ENCODE data around the gene GTF3C5. TPM values are rescaled to one million over a fixed set of nuclear protein-coding genes. Genes with fewer than 3 reads are reported as not detected.

The GTF3C5 gene
- total RNA-seq, 1 donor from 2014 or later: 85.4 TPM

GRCh38 chr9:133098871-133099270 is 68.1 kb downstream of the GTF3C5 start:
- intact Hi-C loops (cut with micrococcal nuclease): no loop called here
- no peak for DNase-seq
- H3K9me3 Mint-ChIP-seq: peaks cover 10% of the 10 kb centered on the region
- no peak overlapping the region for H3K4me3 Mint-ChIP-seq
- no peaks in the 10 kb centered on the region for H3K27me3 Mint-ChIP-seq
- peaks cover 64% of the 10 kb centered on the region for H3K36me3 Mint-ChIP-seq (ENCODE audit: low read depth)
- no peak overlapping the region for H3K27ac Mint-ChIP-seq
- H3K4me1 Mint-ChIP-seq: no peaks in the 10 kb centered on the region

DNA sequence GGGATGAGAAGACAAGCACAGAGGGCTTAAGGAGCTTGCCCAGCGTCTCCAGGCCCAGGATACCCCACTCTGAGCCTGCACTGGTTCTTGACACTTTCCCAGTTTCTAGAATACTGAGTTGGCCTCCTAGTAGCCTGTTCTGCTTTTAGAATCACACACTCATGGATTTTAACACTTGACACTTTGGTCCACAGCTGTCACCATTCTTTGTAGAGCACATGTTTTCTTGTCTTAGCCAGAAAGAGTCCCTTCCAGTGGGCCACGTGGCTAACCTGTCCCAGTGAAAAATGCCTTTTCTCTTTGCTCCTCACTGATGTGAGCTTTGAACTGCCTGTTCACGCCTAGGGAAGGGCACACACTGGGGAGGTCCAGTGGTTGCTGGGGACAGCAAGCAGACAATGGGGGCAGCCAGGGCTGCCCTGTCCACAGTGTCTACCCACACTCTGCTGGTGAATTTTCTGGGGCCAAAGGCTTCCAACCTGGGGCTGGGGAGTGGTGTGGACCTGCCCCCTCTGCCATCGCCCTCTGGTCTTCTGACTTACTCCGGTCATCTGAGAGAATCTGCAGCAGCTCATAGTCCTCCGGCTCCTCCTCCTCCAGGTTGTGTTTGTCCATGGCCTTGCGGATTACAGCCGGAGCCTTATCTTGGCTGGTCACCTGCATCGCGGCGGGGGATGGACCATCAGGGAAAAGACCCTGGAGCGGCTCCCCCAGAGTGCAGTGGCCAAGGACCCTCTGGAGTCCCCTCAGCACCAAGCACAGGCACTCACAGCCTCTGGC is 69.1 kb downstream of the GTF3C5 start:
- Mint-ChIP-seq H3K4me3 (no peak overlapping the region), H3K36me3 (ENCODE audit: low read depth) (peaks cover 73% of the 10 kb centered on the region), H3K27ac (no peak overlapping the region), H3K27me3 (no peaks in the 10 kb centered on the region), H3K4me1 (no peaks in the 10 kb centered on the region), H3K9me3 (peaks cover 10% of the 10 kb centered on the region)
- no peak for DNase-seq
- intact Hi-C loops (cut with micrococcal nuclease): no loop called here

GRCh38 chr9:133100506-133101355 is 69.9 kb downstream of the GTF3C5 start:
- Mint-ChIP-seq H3K9me3 (peaks cover 10% of the 10 kb centered on the region), H3K36me3 (ENCODE audit: low read depth) (peaks cover 72% of the 10 kb centered on the region)

GRCh38 chr9:133101356-133102189 is 70.8 kb downstream of the GTF3C5 start:
- peak overlapping the region; percentile 34 for H3K27ac Mint-ChIP-seq
- H3K4me3 Mint-ChIP-seq: no peak overlapping the region
- H3K4me1 Mint-ChIP-seq: peaks cover 3% of the 10 kb centered on the region
- intact Hi-C loops (cut with micrococcal nuclease): no loop called here
- H3K9me3 Mint-ChIP-seq: peaks cover 1% of the 10 kb centered on the region
- no peak for DNase-seq
- peaks cover 67% of the 10 kb centered on the region for H3K36me3 Mint-ChIP-seq (ENCODE audit: low read depth)
- H3K27me3 Mint-ChIP-seq: no peaks in the 10 kb centered on the region

More at GRCh38 chr9:133100506-133101355, 69.9 kb downstream of the GTF3C5 start:
- H3K27me3 Mint-ChIP-seq: no peaks in the 10 kb centered on the region
- no peak for DNase-seq
- H3K27ac Mint-ChIP-seq: no peak overlapping the region
- H3K4me3 Mint-ChIP-seq: no peak overlapping the region
- H3K4me1 Mint-ChIP-seq: no peaks in the 10 kb centered on the region
- intact Hi-C loops (cut with micrococcal nuclease): no loop called here

DNA sequence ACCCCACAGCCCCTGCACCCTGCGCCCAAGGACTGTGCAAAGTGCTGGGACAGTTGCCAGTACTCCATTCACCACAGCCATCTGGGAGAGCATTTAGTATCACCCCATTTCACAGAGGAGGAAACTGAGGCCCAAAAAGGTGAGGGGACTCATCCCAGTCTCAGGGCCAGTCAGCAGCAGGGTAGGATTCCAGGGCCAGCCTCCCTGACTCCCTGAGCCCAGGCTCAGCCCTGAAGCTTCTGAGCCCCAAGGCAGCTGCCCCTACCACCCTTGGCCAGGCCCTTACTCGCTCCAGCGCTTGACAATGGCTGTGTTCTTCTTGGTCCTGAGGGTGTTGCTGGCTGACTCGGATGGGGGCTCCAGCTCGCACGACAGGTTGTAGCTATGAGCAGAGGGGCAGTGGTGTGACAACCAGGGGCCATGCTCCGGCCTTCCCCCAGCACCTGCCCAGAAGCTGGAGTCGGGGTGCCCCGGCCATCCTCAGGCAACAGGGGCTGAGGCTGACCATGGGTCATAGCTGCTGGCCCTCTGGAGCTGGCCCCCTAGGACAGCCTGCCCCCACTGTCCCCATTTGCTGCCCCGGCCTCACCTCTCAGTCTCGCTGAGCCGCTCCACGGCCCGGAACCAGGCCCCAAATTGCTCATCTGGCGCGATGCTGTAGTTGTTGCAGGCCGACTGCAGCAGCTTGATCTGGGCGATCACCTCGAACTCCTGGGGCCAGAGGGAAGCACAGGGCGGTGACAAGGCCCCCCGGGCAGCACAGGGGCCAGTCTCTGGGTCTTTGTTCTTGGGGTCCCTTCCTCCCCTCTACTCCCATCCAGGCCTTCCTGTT is 71.6 kb downstream of the GTF3C5 start:
- intact Hi-C loops (cut with micrococcal nuclease): loop anchor here (1.0 kb wide), 1 partner anchor 42 kb away; no protein-coding TSS in a partner anchor
- no peaks in the 10 kb centered on the region for H3K9me3 Mint-ChIP-seq
- H3K27me3 Mint-ChIP-seq: no peaks in the 10 kb centered on the region
- H3K4me1 Mint-ChIP-seq: peaks cover 3% of the 10 kb centered on the region
- DNase-seq: no peak
- H3K4me3 Mint-ChIP-seq: no peak overlapping the region
- peaks cover 62% of the 10 kb centered on the region for H3K36me3 Mint-ChIP-seq (ENCODE audit: low read depth)
- no peak overlapping the region for H3K27ac Mint-ChIP-seq

DNA sequence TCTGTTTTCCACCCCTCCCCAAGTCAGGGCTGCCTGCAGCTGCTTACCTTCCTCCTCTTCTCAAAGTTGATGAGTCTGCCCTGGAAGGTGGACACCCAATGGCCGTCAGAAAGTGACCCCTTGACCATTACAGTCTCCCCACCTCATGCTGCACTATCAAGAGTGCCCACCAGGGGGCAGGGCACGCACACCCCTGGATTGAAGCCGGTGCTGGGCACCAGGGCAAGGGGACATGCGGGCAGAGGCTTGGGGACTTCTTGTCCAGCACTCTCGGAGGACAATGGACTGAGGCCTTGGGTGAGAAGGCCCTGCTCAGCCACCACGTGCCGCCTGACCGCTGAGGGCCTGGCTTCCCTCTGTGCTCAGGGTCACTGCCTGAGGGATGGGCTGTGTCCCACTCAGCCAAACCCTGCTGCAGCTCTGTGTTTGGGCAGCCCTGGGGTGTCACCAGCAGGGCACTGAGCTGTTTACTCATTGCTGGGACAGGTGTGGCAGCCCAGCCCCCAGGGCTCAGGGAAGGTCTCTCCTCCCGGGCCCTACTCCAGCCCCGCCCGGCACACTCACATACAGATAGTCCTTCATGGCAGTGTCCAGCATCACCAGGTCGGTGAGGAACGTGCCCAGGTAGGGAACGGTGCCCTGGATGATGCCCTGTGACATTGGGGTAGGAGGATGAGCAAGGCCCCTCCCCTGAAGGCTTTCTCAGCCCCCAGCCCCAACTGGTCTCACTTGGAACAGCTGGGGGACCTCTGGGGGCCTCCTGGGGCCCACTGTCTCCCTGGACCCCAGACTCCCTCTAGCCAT is 72.6 kb downstream of the GTF3C5 start:
- Mint-ChIP-seq H3K27me3 (no peaks in the 10 kb centered on the region), H3K4me1 (peaks cover 3% of the 10 kb centered on the region), H3K9me3 (no peaks in the 10 kb centered on the region), H3K27ac (no peak overlapping the region), H3K4me3 (no peak overlapping the region), H3K36me3 (ENCODE audit: low read depth) (peaks cover 56% of the 10 kb centered on the region)
- peak; percentile 88 for DNase-seq
- intact Hi-C loops (cut with micrococcal nuclease): loop anchor here (1.0 kb wide), 1 partner anchor 41 kb away; no protein-coding TSS in a partner anchor

GRCh38 chr9:133103987-133104505 is 73.2 kb downstream of the GTF3C5 start:
- H3K9me3 Mint-ChIP-seq: no peaks in the 10 kb centered on the region
- H3K4me1 Mint-ChIP-seq: peaks cover 3% of the 10 kb centered on the region
- no peak for DNase-seq
- intact Hi-C loops (cut with micrococcal nuclease): loop anchor here (1.0 kb wide), 1 partner anchor 40 kb away; no protein-coding TSS in a partner anchor
- no peak overlapping the region for H3K27ac Mint-ChIP-seq
- no peak overlapping the region for H3K4me3 Mint-ChIP-seq
- H3K27me3 Mint-ChIP-seq: no peaks in the 10 kb centered on the region
- peaks cover 50% of the 10 kb centered on the region for H3K36me3 Mint-ChIP-seq (ENCODE audit: low read depth)

- Mint-ChIP-seq H3K4me3 (no peak overlapping the region), H3K36me3 (ENCODE audit: low read depth) (peaks cover 48% of the 10 kb centered on the region), H3K9me3 (no peaks in the 10 kb centered on the region), H3K27me3 (no peaks in the 10 kb centered on the region), H3K4me1 (peaks cover 3% of the 10 kb centered on the region), H3K27ac (no peak overlapping the region)
- intact Hi-C loops (cut with micrococcal nuclease): no loop called here
- no peak for DNase-seq
Observed at GRCh38 chr9:133104718-133105460, 74.1 kb downstream of the GTF3C5 start.

DNA sequence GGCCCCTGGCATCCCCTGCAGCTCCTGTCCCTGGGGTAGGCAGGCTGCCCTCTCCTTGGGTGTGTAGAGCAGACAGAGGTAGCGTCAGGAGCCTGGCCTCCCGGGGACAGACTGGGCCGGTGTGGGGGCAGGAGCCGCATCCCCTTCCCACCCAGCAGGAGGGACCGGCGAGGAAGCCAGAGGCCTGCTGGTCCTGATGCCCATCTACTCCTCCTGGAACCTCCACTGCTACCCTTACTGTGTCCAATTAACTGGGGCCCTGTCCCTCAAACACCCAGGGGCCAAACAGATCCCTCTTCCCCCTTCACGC is 74.6 kb downstream of the GTF3C5 start:
- no peak for DNase-seq
- no peak overlapping the region for H3K4me3 Mint-ChIP-seq
- H3K9me3 Mint-ChIP-seq: no peaks in the 10 kb centered on the region
- no peak overlapping the region for H3K27ac Mint-ChIP-seq
- H3K27me3 Mint-ChIP-seq: no peaks in the 10 kb centered on the region
- peaks cover 49% of the 10 kb centered on the region for H3K36me3 Mint-ChIP-seq (ENCODE audit: low read depth)
- intact Hi-C loops (cut with micrococcal nuclease): no loop called here
- H3K4me1 Mint-ChIP-seq: peaks cover 7% of the 10 kb centered on the region

- Mint-ChIP-seq H3K36me3 (ENCODE audit: low read depth) (peaks cover 42% of the 10 kb centered on the region), H3K27ac (no peak overlapping the region), H3K4me3 (no peak overlapping the region), H3K9me3 (no peaks in the 10 kb centered on the region), H3K4me1 (peaks cover 7% of the 10 kb centered on the region), H3K27me3 (no peaks in the 10 kb centered on the region)
- intact Hi-C loops (cut with micrococcal nuclease): no loop called here
- no peak for DNase-seq
Observed at GRCh38 chr9:133106511-133107244, 75.9 kb downstream of the GTF3C5 start.

GRCh38 chr9:133107245-133107722 is 76.5 kb downstream of the GTF3C5 start:
- peaks cover 40% of the 10 kb centered on the region for H3K36me3 Mint-ChIP-seq (ENCODE audit: low read depth)

More at GRCh38 chr9:133107245-133107722, 76.5 kb downstream of the GTF3C5 start:
- Mint-ChIP-seq H3K27ac (no peak overlapping the region), H3K4me3 (no peak overlapping the region), H3K27me3 (no peaks in the 10 kb centered on the region), H3K9me3 (no peaks in the 10 kb centered on the region), H3K4me1 (peaks cover 7% of the 10 kb centered on the region)
- DNase-seq: no peak
- intact Hi-C loops (cut with micrococcal nuclease): no loop called here

Measured in activated CD4-positive, alpha-beta T cell treated with anti-CD3 and anti-CD28 coated beads, Interleukin-2, amount 10 ng/mL, durations not matched to agents 24 days and 14 days (primary cell).